H1 (cell line): Measurements from ENCODE around the gene REPS2. TPM values are rescaled to one million over a fixed set of nuclear protein-coding genes. Genes with fewer than 3 reads are reported as not detected.

Experiments
- CTCF ChIA-PET: fragments of 300-600 bp; sonication (Branson Sonifier 250); formaldehyde crosslinking; loops from one replicate; lab custom pipeline; 2021; ENCODE audit not compliant: partially characterized antibody; lab: Charles Lee
- POLR2A ChIA-PET: fragments of 300-600 bp; sonication (Branson Sonifier 250); formaldehyde crosslinking; loops from one replicate; lab custom pipeline; 2021; ENCODE audit warnings: inconsistent platforms; ENCODE audit not compliant: partially characterized antibody; lab: Charles Lee
- DNase-seq, 2 experiments: peaks; one replicate each; pipeline versions ENCODE4 v3.0.0 to v3.0.0-alpha.2; 2010 to 2022; ENCODE audit warnings: low spot score in 2 of 2, low read depth in 1 of 2, mixed read lengths in 1 of 2
- FAIRE-seq: peaks from 2 replicates; lab custom pipeline; 2011; peaks lifted over from hg19 to GRCh38; lab: Jason Lieb, UNC
- H2AFZ ChIP-seq: 2 replicates; pipeline ENCODE4 v1.8.1; 2012; ENCODE audit warnings: low read length, inconsistent platforms
- H2AK5ac ChIP-seq: 2 replicates; pipeline ENCODE4 v1.6.1; 2013; ENCODE audit warnings: low read depth, low read length
- H2BK120ac ChIP-seq: replicated peaks from 2 replicates; pipeline ENCODE3; 2013; ENCODE audit warnings: low read depth, low read length, inconsistent platforms
- H2BK12ac ChIP-seq: 2 replicates; pipeline ENCODE4 v1.6.1; 2013; ENCODE audit warnings: low read depth, low read length
- H2BK15ac ChIP-seq: 2 replicates; pipeline ENCODE4 v1.6.1; 2013; ENCODE audit warnings: low read length
- H2BK20ac ChIP-seq: 2 replicates; pipeline ENCODE4 v1.6.1; 2013; ENCODE audit warnings: low read length
- H2BK5ac ChIP-seq: 2 replicates; pipeline ENCODE4 v1.6.1; 2013; ENCODE audit warnings: low read depth, low read length
- H3K14ac ChIP-seq: 2 replicates; pipeline ENCODE4 v1.6.1; 2013; ENCODE audit warnings: inconsistent platforms; ENCODE audit not compliant: insufficient read length
- H3K18ac ChIP-seq: 2 replicates; pipeline ENCODE4 v1.6.1; 2013; ENCODE audit warnings: low read length; ENCODE audit errors: extremely low read depth
- H3K23ac ChIP-seq: 2 replicates; pipeline ENCODE4 v1.6.1; 2013; ENCODE audit warnings: inconsistent platforms; ENCODE audit not compliant: insufficient read length
- H3K23me2 ChIP-seq: 2 replicates; pipeline ENCODE4 v1.6.1; 2013; ENCODE audit warnings: low read depth, low read length
- H3K27ac ChIP-seq: 2 replicates; pipeline ENCODE4 v1.6.1; 2011; ENCODE audit warnings: low read depth, low read length, inconsistent platforms
- H3K27me3 ChIP-seq, 4 experiments: replicated peaks in 1 of 4; 1 replicate in 1 of 4; 2 replicates in 3 of 4; pipeline versions ENCODE4 v1.6.1 to v1.8.1; 2011 to 2013; ENCODE audit warnings: low read length in 3 of 4, mild to moderate bottlenecking in 3 of 4, inconsistent platforms in 2 of 4, mixed read lengths in 2 of 4, moderate library complexity in 1 of 4; ENCODE audit not compliant: control insufficient read depth in 3 of 4, insufficient read depth in 3 of 4; ENCODE audit errors: extremely low read depth in 1 of 4
- H3K36me3 ChIP-seq, 4 experiments: 2 replicates each; pipeline versions ENCODE4 v1.6.1 to v1.8.1; 2011 to 2013; ENCODE audit warnings: mild to moderate bottlenecking in 4 of 4, low read length in 3 of 4, moderate library complexity in 2 of 4, control low read depth in 1 of 4, inconsistent platforms in 1 of 4; ENCODE audit not compliant: insufficient read depth in 4 of 4, control insufficient read depth in 2 of 4
- H3K4ac ChIP-seq: replicated peaks from 2 replicates; pipeline ENCODE3; 2013; ENCODE audit warnings: low read length, low read depth, mixed read lengths, inconsistent platforms; ENCODE audit not compliant: insufficient read length
- H3K4me1 ChIP-seq, 4 experiments: replicated peaks in 1 of 4; 1 replicate in 1 of 4; 2 replicates in 3 of 4; pipeline versions ENCODE4 v1.6.1 to v1.8.1; 2011 to 2013; ENCODE audit warnings: low read length in 3 of 4, inconsistent platforms in 2 of 4, mixed read lengths in 1 of 4; ENCODE audit not compliant: insufficient read depth in 4 of 4, control insufficient read depth in 3 of 4
- H3K4me2 ChIP-seq, 2 experiments: 2 replicates each; pipeline versions ENCODE4 v1.6.1 to v1.8.1; 2011 to 2013; ENCODE audit warnings: low read depth in 2 of 2, low read length in 2 of 2, control low read depth in 1 of 2, inconsistent platforms in 1 of 2, mild to moderate bottlenecking in 1 of 2; ENCODE audit not compliant: insufficient read depth in 1 of 2
- H3K4me3 ChIP-seq, 4 experiments: fragments of 200-600, 300-600 bp in 1 of 4; sonication (generic), shearing (Covaris generic), sonication (Bioruptor Twin) in 1 of 4; 2 replicates each; pipeline versions ENCODE4 v1.5.1 to v1.8.1; 2011 to 2016; ENCODE audit warnings: low read length in 4 of 4, low read depth in 3 of 4, control low read depth in 2 of 4, inconsistent platforms in 2 of 4, mild to moderate bottlenecking in 2 of 4, mixed read lengths in 1 of 4, moderate library complexity in 1 of 4; ENCODE audit not compliant: insufficient read depth in 2 of 4; ENCODE audit errors: extremely low read depth in 1 of 4
- H3K56ac ChIP-seq: replicated peaks from 2 replicates; pipeline ENCODE3; 2013; ENCODE audit warnings: low read depth, mild to moderate bottlenecking, mixed read lengths, low read length, inconsistent platforms; ENCODE audit not compliant: insufficient read length
- H3K79me1 ChIP-seq: 2 replicates; pipeline ENCODE4 v1.6.1; 2013; ENCODE audit warnings: low read depth, low read length, control low read depth
- H3K79me2 ChIP-seq, 2 experiments: 2 replicates each; pipeline versions ENCODE4 v1.6.1 to v1.8.1; 2012 to 2013; ENCODE audit warnings: low read length in 2 of 2, mild to moderate bottlenecking in 2 of 2, inconsistent platforms in 1 of 2; ENCODE audit not compliant: insufficient read depth in 2 of 2, control insufficient read depth in 1 of 2
- H3K9ac ChIP-seq, 4 experiments: replicated peaks in 1 of 4; 1 replicate in 1 of 4; 2 replicates in 3 of 4; pipeline versions ENCODE4 v1.6.1 to v1.8.1; 2011 to 2013; ENCODE audit warnings: low read depth in 3 of 4, low read length in 3 of 4, control low read depth in 2 of 4, mild to moderate bottlenecking in 2 of 4, moderate library complexity in 2 of 4, inconsistent platforms in 1 of 4; ENCODE audit errors: extremely low read depth in 1 of 4
- H3K9me3 ChIP-seq, 2 experiments: 2 replicates each; pipeline versions ENCODE4 v1.6.1 to v1.8.1; 2012 to 2013; ENCODE audit warnings: mild to moderate bottlenecking in 2 of 2, moderate library complexity in 2 of 2, control low read depth in 1 of 2, inconsistent platforms in 1 of 2, low read depth in 1 of 2, low read length in 1 of 2, mixed read lengths in 1 of 2; ENCODE audit not compliant: insufficient read depth in 2 of 2
- H4K20me1 ChIP-seq, 2 experiments: replicated peaks in 1 of 2; 2 replicates each; pipeline versions ENCODE3 to v1.8.1; 2011 to 2013; ENCODE audit warnings: inconsistent platforms in 2 of 2, low read length in 2 of 2, mild to moderate bottlenecking in 1 of 2; ENCODE audit not compliant: insufficient read depth in 2 of 2, control insufficient read depth in 1 of 2
- H4K5ac ChIP-seq: 2 replicates; pipeline ENCODE4 v1.6.1; 2013; ENCODE audit warnings: low read length, low read depth, mixed read lengths, inconsistent platforms; ENCODE audit not compliant: insufficient read length
- H4K8ac ChIP-seq: 2 replicates; pipeline ENCODE4 v1.8.0; 2013; ENCODE audit warnings: mild to moderate bottlenecking, moderate library complexity, low read length, inconsistent platforms; ENCODE audit not compliant: insufficient read depth; ENCODE audit errors: extremely low read depth
- H4K91ac ChIP-seq: replicated peaks from 2 replicates; pipeline ENCODE3; 2013; ENCODE audit warnings: low read length, mixed read lengths, inconsistent platforms; ENCODE audit not compliant: insufficient read length
- ASH2L ChIP-seq: fragments of 200-600, 300-600 bp; sonication (generic); IDR thresholded peaks from one replicate; pipeline ENCODE4 v1.7.1; 2017; ENCODE audit warnings: low read length
- BCL11A ChIP-seq, 2 experiments: IDR thresholded peaks; one replicate each; pipeline ENCODE4 v1.6.1; 2011; ENCODE audit warnings: low read depth in 2 of 2, low read length in 2 of 2, mild to moderate bottlenecking in 2 of 2
- BRCA1 ChIP-seq: IDR thresholded peaks from 2 replicates; pipeline ENCODE4 v1.6.1; 2012; ENCODE audit warnings: low read depth, low read length, improper control_type of control experiment
- FOSL1 ChIP-seq: IDR thresholded peaks from 2 replicates; pipeline ENCODE4 v1.6.1; 2011; ENCODE audit warnings: mild to moderate bottlenecking, low read depth, low read length, moderate library complexity; ENCODE audit not compliant: insufficient read depth
- JUN ChIP-seq: IDR thresholded peaks from 2 replicates; pipeline ENCODE4 v1.6.1; 2011; ENCODE audit warnings: low read depth, mild to moderate bottlenecking, improper control_type of control experiment, low read length
- JUND ChIP-seq: IDR thresholded peaks from 2 replicates; pipeline ENCODE4 v1.6.1; 2011; ENCODE audit warnings: mild to moderate bottlenecking, improper control_type of control experiment, low read length
- RXRA ChIP-seq: IDR thresholded peaks from 2 replicates; pipeline ENCODE4 v1.6.1; 2011; ENCODE audit warnings: low read depth, mild to moderate bottlenecking, low read length, moderate library complexity; ENCODE audit not compliant: insufficient read depth
- SIN3A ChIP-seq, 2 experiments: IDR thresholded peaks in 1 of 2; conservative IDR thresholded peaks in 1 of 2; 2 replicates each; pipeline ENCODE4 v1.6.1; 2011 to 2012; ENCODE audit warnings: low read length in 2 of 2, improper control_type of control experiment in 1 of 2, low read depth in 1 of 2, mild to moderate bottlenecking in 1 of 2
- TAF7 ChIP-seq: optimal IDR thresholded peaks from 2 replicates; pipeline ENCODE3; 2011; ENCODE audit warnings: low read depth, mild to moderate bottlenecking, inconsistent platforms, low read length, moderate library complexity, borderline replicate concordance
- WGBS, 2 experiments: shearing (Covaris generic) in 1 of 2; methylation state at CpG; one replicate each; pipeline versions ENCODE4 v1.1.6 to v1.1.7; 2013 to 2015; ENCODE audit warnings: low lambda C conversion rate in 2 of 2, mixed read lengths in 2 of 2, inconsistent platforms in 1 of 2, low coverage in 1 of 2, missing lambda C conversion rate in 1 of 2; ENCODE audit not compliant: insufficient replicate concordance in 2 of 2, insufficient coverage in 1 of 2, insufficient read length in 1 of 2; ENCODE audit errors: extremely low coverage in 1 of 2, missing lambda C conversion rate in 1 of 2; 5-methylcytosine and 5-hydroxymethylcytosine counted together
- polyA plus RNA-seq, 7 experiments: library from polyadenylated mRNA; depleted of rRNA in 3 of 7; stranded (reverse) in 5 of 7; unstranded in 2 of 7; fragments of >200 nt in 5 of 7; fragments of 200-250 nt in 2 of 7; gene quantifications; 1 replicate in 5 of 7; 2 replicates in 1 of 7; 4 replicates in 1 of 7; pipeline versions ENCODE4 v1.2.1 to v1.2.3, GENCODE V29; 2011 to 2013; ENCODE audit warnings: missing spikeins in 2 of 7, mixed read lengths in 2 of 7
- total RNA-seq: library from RNA; stranded (reverse); fragmentation: NEBNext Ultra II Directional; extraction: Animal tissue kit (Norgen Biotek cat#: 25700); gene quantifications from 2 replicates; pipeline ENCODE4 v1.2.1, GENCODE V29; 2021

Gene REPS2
- total and polyA plus RNA-seq, 2 of the 8 experiments (the other 6 are each of a cell fraction or from before 2014, with no cell fraction given) = 0.79 to 4.3 TPM

GRCh38 chrX:17185431-17185830 lies 239.0 kb downstream of the REPS2 start:
- H3K4me3 ChIP-seq = no peak overlapping the region
- no peak overlapping the region for H2BK20ac ChIP-seq
- ChIA-PET POLR2A (no interaction called here), CTCF (no interaction called here)
- no peak overlapping the region for H3K14ac ChIP-seq
- H4K20me1 ChIP-seq = no peaks in the 10 kb centered on the region
- no peaks in the 10 kb centered on the region for H3K36me3 ChIP-seq
- no peak overlapping the region for H3K4me2 ChIP-seq
- H3K9ac ChIP-seq = no peak overlapping the region
- TF ChIP-seq JUN = no peak
- no peak for TF ChIP-seq RXRA
- no peak for TF ChIP-seq JUND
- TF ChIP-seq ASH2L = no peak
- TF ChIP-seq BCL11A (IDR thresholded peaks at IDR 0.05; ENCODE audit: low read depth in 2 of 2, low read length in 2 of 2) = no peak
- TF ChIP-seq BRCA1 = no peak
- TF ChIP-seq TAF7 = no peak
- TF ChIP-seq SIN3A (conservative IDR thresholded peaks at IDR 0.05 in 1 of 2, IDR thresholded peaks at IDR 0.05 in 1 of 2; ENCODE audit: low read depth in 1 of 2, low read length in 2 of 2) = no peak
- TF ChIP-seq FOSL1 = no peak
- DNase-seq = no peak
- no peak overlapping the region for H2BK15ac ChIP-seq
- no peak overlapping the region for H2AK5ac ChIP-seq
- H3K79me2 ChIP-seq = no peaks in the 10 kb centered on the region
- no peak overlapping the region for H3K56ac ChIP-seq
- H3K4ac ChIP-seq = no peak overlapping the region
- H2BK12ac ChIP-seq = no peak overlapping the region
- H2AFZ ChIP-seq = no peak overlapping the region
- H3K18ac ChIP-seq = no peak overlapping the region; the same call in 1 of the 2 replicates
- H3K79me1 ChIP-seq = no peaks in the 10 kb centered on the region
- no peak overlapping the region for H4K5ac ChIP-seq
- H3K27ac ChIP-seq = no peak overlapping the region
- no peaks in the 10 kb centered on the region for H3K4me1 ChIP-seq
- H2BK120ac ChIP-seq = no peak overlapping the region
- no peaks in the 10 kb centered on the region for H3K23me2 ChIP-seq
- H2BK5ac ChIP-seq = no peak overlapping the region
- no peak for FAIRE-seq
- no peak overlapping the region for H4K8ac ChIP-seq
- no peak overlapping the region for H4K91ac ChIP-seq
- H3K9me3 ChIP-seq = 0 out of 4 replicates have a peak, but pooled peaks cover 0 to 4% of the 10 kb centered on the region in 2 experiments
- 90% methylated on average over 4 of the region's 5 CpGs; no CpG with 5 or more reads in 1 of the 2 experiments for WGBS, 2 experiments
- H3K23ac ChIP-seq = no peak overlapping the region
- no peaks in the 10 kb centered on the region for H3K27me3 ChIP-seq
